Sigmoid colon (tissue), 7 donors: Measurements from ENCODE around the gene STRN4. TPM values are rescaled to one million over a fixed set of nuclear protein-coding genes. Genes with fewer than 3 reads are reported as not detected.
A peak's percentile ranks its signal among the peaks of the same experiment; 100 is the strongest.
"Not testable (repeated sequence)": the region's sequence is repeated elsewhere in the genome, so short reads cannot be mapped to it uniquely, and the experiment has no call there.

Experiments
- DNase-seq: peaks from one replicate; pipeline ENCODE4 v3.0.0-alpha.2; 2019
- H3K27ac ChIP-seq, 4 donors: fragments of 200-600 bp; sonication (generic); one replicate each; pipeline ENCODE4 v1.5.1; 2016 to 2019; ENCODE audit warnings: mild to moderate bottlenecking in 1 of 4
- H3K27me3 ChIP-seq, 3 donors: fragments of 200-600 bp; sonication (generic); one replicate each; pipeline ENCODE4 v1.5.1; 2019; ENCODE audit warnings: mild to moderate bottlenecking in 1 of 3
- H3K36me3 ChIP-seq, 4 donors: fragments of 200-600 bp; sonication (generic); one replicate each; pipeline ENCODE4 v1.5.1; 2016 to 2019
- H3K4me1 ChIP-seq, 4 donors: fragments of 200-600 bp; sonication (generic); one replicate each; pipeline ENCODE4 v1.5.1; 2017 to 2019
- H3K4me3 ChIP-seq, 4 donors: fragments of 200-600 bp; sonication (generic); one replicate each; pipeline ENCODE4 v1.5.1; 2017 to 2019; ENCODE audit warnings: mild to moderate bottlenecking in 2 of 4, moderate library complexity in 1 of 4
- H3K9me3 ChIP-seq, 4 donors: fragments of 200-600 bp in 3 of 4; sonication (generic) in 3 of 4; one replicate each; pipeline versions ENCODE4 v1.5.1 to v1.6.1; 2013 to 2019
- EP300 ChIP-seq, 4 donors: sonication (generic); formaldehyde crosslinking; IDR thresholded peaks; one replicate each; pipeline ENCODE4 v1.6.1; 2017; ENCODE audit warnings: antibody characterized with exemption in 4 of 4
- POLR2A ChIP-seq, 2 donors: fragments of 450-650 bp; IDR thresholded peaks; one replicate each; pipeline ENCODE4 v1.6.1; 2016; ENCODE audit warnings: antibody characterized with exemption in 2 of 2, mild to moderate bottlenecking in 2 of 2, moderate library complexity in 2 of 2
- POLR2AphosphoS5 ChIP-seq, 4 donors: sonication (generic); formaldehyde crosslinking; IDR thresholded peaks; one replicate each; pipeline ENCODE4 v1.6.1; 2017; ENCODE audit warnings: antibody characterized with exemption in 4 of 4
- WGBS, 2 donors: extraction: QIAGEN DNeasy Blood & Tissue Kit; methylation state at CpG; one replicate each; pipeline ENCODE4 v1.1.7; 2013; 5-methylcytosine and 5-hydroxymethylcytosine counted together
- intact Hi-C: fragments of 100-400 bp; cut with DNase I; formaldehyde crosslinking; loops from one replicate; pipeline ENCODE4 v1.15.1; 2023
- polyA plus RNA-seq, 3 donors: library from polyadenylated mRNA; stranded (reverse); fragments of 200-250 nt; gene quantifications; one replicate each; pipeline ENCODE4 v1.2.3, GENCODE V29; 2013
- total RNA-seq, 4 donors: library from RNA; depleted of rRNA; stranded (reverse); fragments of >200 nt; gene quantifications; one replicate each; pipeline ENCODE4 v1.1.0, GENCODE V29; 2016
- TF ChIP-seq, protein P1 (sequence below), 4 experiments: fragments of 450-650 bp in 3 of 4; fragments of 200-600 bp in 1 of 4; IDR thresholded peaks; one replicate each; pipeline ENCODE4 v1.5.1; 2016 to 2019; ENCODE audit warnings: antibody characterized with exemption in 4 of 4, mild to moderate bottlenecking in 3 of 4, moderate library complexity in 2 of 4
- donor health status: healthy with polysubstance abuse.
- donor health status: Bipolar disorder and iron deficiency.
- donor health status: healthy.

STRN4 gene
- total and polyA plus RNA-seq, 7 donors: 42.5 to 63.4 (median 51.8) TPM

GRCh38 chr19:46762245-46762890, 16.1 kb upstream of the STRN4 start:
- peaks cover 0 to 16% (median 16%) of the 10 kb centered on the region in 4 donors for H3K4me1 ChIP-seq
- no peaks in the 10 kb centered on the region for H3K36me3 ChIP-seq
- H3K4me3 ChIP-seq: no peak overlapping the region
- H3K27ac ChIP-seq: no peak overlapping the region
- no peak for DNase-seq
- intact Hi-C loops: no loop called here
- no peaks in the 10 kb centered on the region for H3K9me3 ChIP-seq
- no peak for TF ChIP-seq POLR2A (IDR thresholded peaks at IDR 0.05)
- TF ChIP-seq, protein P1, sequence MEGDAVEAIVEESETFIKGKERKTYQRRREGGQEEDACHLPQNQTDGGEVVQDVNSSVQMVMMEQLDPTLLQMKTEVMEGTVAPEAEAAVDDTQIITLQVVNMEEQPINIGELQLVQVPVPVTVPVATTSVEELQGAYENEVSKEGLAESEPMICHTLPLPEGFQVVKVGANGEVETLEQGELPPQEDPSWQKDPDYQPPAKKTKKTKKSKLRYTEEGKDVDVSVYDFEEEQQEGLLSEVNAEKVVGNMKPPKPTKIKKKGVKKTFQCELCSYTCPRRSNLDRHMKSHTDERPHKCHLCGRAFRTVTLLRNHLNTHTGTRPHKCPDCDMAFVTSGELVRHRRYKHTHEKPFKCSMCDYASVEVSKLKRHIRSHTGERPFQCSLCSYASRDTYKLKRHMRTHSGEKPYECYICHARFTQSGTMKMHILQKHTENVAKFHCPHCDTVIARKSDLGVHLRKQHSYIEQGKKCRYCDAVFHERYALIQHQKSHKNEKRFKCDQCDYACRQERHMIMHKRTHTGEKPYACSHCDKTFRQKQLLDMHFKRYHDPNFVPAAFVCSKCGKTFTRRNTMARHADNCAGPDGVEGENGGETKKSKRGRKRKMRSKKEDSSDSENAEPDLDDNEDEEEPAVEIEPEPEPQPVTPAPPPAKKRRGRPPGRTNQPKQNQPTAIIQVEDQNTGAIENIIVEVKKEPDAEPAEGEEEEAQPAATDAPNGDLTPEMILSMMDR (IDR thresholded peaks at IDR 0.05): no peak
- no peak for TF ChIP-seq POLR2AphosphoS5 (IDR thresholded peaks at IDR 0.05)
- TF ChIP-seq EP300 (IDR thresholded peaks at IDR 0.05): no peak
- 48 to 74% methylated on average over 6 of the region's 6 CpGs for WGBS, 2 donors
- H3K27me3 ChIP-seq: no peaks in the 10 kb centered on the region

DNA sequence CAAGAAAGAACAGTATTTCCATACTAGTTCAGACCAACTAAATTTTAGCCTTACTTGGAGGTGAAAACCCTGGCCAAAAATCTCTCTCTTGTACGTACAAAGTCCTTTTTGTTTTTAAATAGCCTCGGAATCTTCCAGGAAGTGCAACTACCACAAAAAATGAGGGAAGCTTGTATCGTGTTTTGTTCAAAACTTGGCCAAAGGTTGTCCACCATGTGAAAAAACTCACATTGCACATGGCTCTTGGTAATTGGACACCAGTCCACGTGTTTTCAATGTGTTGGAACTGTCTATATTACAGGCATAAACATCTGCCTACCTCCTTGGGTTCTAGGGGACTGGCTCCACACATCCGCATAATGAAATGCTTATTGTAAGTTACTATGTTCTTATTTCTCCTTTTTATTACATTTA, 15.2 kb upstream of the STRN4 start:
- Histone ChIP-seq H3K4me3 (no peak overlapping the region), H3K4me1 (peaks cover 0 to 16% (median 16%) of the 10 kb centered on the region in 4 donors), H3K36me3 (peaks cover 0 to 8% (median 2%) of the 10 kb centered on the region in 4 donors), H3K9me3 (no peaks in the 10 kb centered on the region), H3K27me3 (no peaks in the 10 kb centered on the region), H3K27ac (peak overlapping the region; percentile 20 to 78 (median 68))
- TF ChIP-seq EP300 (IDR thresholded peaks at IDR 0.05) (no peak), POLR2AphosphoS5 (IDR thresholded peaks at IDR 0.05) (peak in 2 of 4 donors; percentile 16)
- WGBS, 2 donors: 28 to 64% methylated on average over 5 of the region's 5 CpGs
- intact Hi-C loops: no loop called here
- no peak for DNase-seq

GRCh38 chr19:46760897-46761296, 14.6 kb upstream of the STRN4 start:
- 75 to 85% methylated on average over 4 of the region's 4 CpGs for WGBS, 2 donors
- DNase-seq, H3K27me3 ChIP-seq, intact Hi-C loops, H3K9me3 ChIP-seq, H3K4me3 ChIP-seq: not testable (repeated sequence)
- peaks cover 0 to 16% (median 16%) of the 10 kb centered on the region in 4 donors for H3K4me1 ChIP-seq
- peaks cover 0 to 14% (median 2%) of the 10 kb centered on the region in 4 donors for H3K36me3 ChIP-seq
- peak overlapping the region; percentile 20 to 78 (median 68) for H3K27ac ChIP-seq

DNA sequence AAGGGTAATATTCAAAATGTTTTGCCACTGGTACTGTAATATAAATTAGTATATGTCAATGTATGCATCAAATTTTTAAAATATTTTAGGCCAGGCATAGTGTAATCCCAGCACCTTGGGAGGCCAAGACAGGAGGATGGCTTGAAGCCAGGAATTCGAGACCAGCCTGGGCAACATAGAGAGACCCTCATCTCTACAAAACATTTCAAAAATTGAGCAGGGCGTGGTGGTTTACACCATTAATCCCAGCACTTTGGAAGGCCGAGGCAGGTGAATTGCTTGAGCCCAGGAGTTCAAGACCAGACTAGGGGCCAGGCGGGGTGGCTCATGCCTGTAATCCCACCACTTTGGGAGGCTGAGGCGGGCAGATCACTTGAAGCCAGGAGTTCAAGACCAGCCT, 14.1 kb upstream of the STRN4 start:
- H3K9me3 ChIP-seq: no peaks in the 10 kb centered on the region
- DNase-seq: peak; percentile 42
- H3K27me3 ChIP-seq: no peaks in the 10 kb centered on the region
- H3K4me1 ChIP-seq: peaks cover 0 to 21% (median 18%) of the 10 kb centered on the region in 4 donors
- peak overlapping the region; percentile 20 to 78 (median 68) for H3K27ac ChIP-seq
- H3K4me3 ChIP-seq: no peak overlapping the region
- intact Hi-C loops: no loop called here
- TF ChIP-seq EP300 (IDR thresholded peaks at IDR 0.05) (no peak), POLR2AphosphoS5 (IDR thresholded peaks at IDR 0.05) (no peak), POLR2A (IDR thresholded peaks at IDR 0.05) (no peak)
- TF ChIP-seq, protein P1 (IDR thresholded peaks at IDR 0.05): no peak
- H3K36me3 ChIP-seq: peaks cover 0 to 19% (median 2%) of the 10 kb centered on the region in 4 donors
- 91% methylated on average over 5 of the region's 5 CpGs for WGBS, 2 donors

DNA sequence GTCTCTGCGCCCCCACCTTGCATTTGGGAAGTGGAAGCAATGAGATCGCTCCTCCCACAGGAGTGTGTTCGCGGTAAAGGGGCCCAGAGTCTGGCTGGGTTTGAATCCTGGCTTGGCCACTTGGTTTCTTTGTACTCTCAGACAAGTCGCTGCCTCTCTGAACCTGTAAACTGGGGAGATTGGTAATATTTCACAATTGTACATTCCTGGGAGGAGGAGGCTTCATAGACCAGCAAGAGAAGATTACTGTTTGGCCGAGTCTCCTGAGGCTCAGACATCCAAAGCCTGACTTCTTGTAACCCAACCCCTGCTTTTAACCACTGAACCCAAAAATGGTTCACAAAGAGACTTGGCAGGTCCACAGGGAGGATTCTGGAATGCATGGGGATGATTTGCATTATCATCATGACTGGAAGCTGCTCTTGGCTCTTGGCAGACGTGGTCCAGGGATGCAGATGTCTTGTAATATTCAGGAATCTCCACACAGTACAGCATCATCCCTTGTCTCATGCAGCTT, 13.6 kb upstream of the STRN4 start:
- WGBS, 2 donors: 78 to 83% methylated on average over 7 of the region's 7 CpGs
- Histone ChIP-seq H3K4me1 (peaks cover 0 to 24% (median 20%) of the 10 kb centered on the region in 4 donors), H3K9me3 (no peaks in the 10 kb centered on the region), H3K27ac (peak overlapping the region; percentile 20 to 78 (median 68)), H3K27me3 (no peaks in the 10 kb centered on the region), H3K4me3 (no peak overlapping the region), H3K36me3 (peaks cover 0 to 21% (median 2%) of the 10 kb centered on the region in 4 donors)
- intact Hi-C loops: loop anchor here (5.0 kb wide), 1 partner anchor 232 kb away; no protein-coding TSS in a partner anchor
- TF ChIP-seq EP300 (IDR thresholded peaks at IDR 0.05) (peak in 1 of 4 donors; percentile 56), POLR2A (IDR thresholded peaks at IDR 0.05) (no peak), POLR2AphosphoS5 (IDR thresholded peaks at IDR 0.05) (peak in 3 of 4 donors; percentile 38 to 71 (median 58))
- TF ChIP-seq, protein P1 (IDR thresholded peaks at IDR 0.05): no peak
- peak; percentile 89 for DNase-seq
